CD14-positive monocyte (primary cell): ENCODE data around the gene SYNGAP1. TPM values are rescaled to one million over a fixed set of nuclear protein-coding genes. Genes with fewer than 3 reads are reported as not detected.

Experiments
- DNase-seq, 3 donors: peaks; one replicate each; pipeline ENCODE4 v3.0.0-alpha.2; 2011 to 2022
- H2AFZ ChIP-seq: 2 replicates; pipeline ENCODE4 v1.6.0; 2012; ENCODE audit warnings: mild to moderate bottlenecking, low read depth, low read length, inconsistent platforms; ENCODE audit not compliant: insufficient read depth, poor library complexity, severe bottlenecking
- H3K27ac ChIP-seq, 2 donors: 1 replicate in 1 of 2; 2 replicates in 1 of 2; pipeline ENCODE4 v1.5.1; 2012 to 2013; ENCODE audit warnings: low read length in 2 of 2, control low read depth in 1 of 2, inconsistent platforms in 1 of 2, low read depth in 1 of 2, mild to moderate bottlenecking in 1 of 2
- H3K27me3 ChIP-seq, 2 donors: one replicate each; pipeline versions ENCODE4 v1.6.0 to v1.6.1; 2011 to 2013; ENCODE audit warnings: low read length in 2 of 2; ENCODE audit not compliant: control insufficient read depth in 2 of 2, insufficient read depth in 2 of 2
- H3K36me3 ChIP-seq, 2 donors: replicated peaks in 1 of 2; 1 replicate in 1 of 2; 2 replicates in 1 of 2; pipeline versions ENCODE4 v1.5.1 to v1.6.1; 2012 to 2013; ENCODE audit warnings: low read length in 2 of 2, control low read depth in 1 of 2, inconsistent platforms in 1 of 2, mild to moderate bottlenecking in 1 of 2; ENCODE audit not compliant: insufficient read depth in 2 of 2, control insufficient read depth in 1 of 2
- H3K4me1 ChIP-seq, 2 donors: 1 replicate in 1 of 2; 2 replicates in 1 of 2; pipeline versions ENCODE4 v1.5.1 to v1.6.1; 2012 to 2013; ENCODE audit warnings: low read length in 2 of 2, control low read depth in 1 of 2, inconsistent platforms in 1 of 2, mild to moderate bottlenecking in 1 of 2, moderate library complexity in 1 of 2; ENCODE audit not compliant: insufficient read depth in 2 of 2, control insufficient read depth in 1 of 2
- H3K4me2 ChIP-seq: replicated peaks from 2 replicates; pipeline ENCODE3; 2012; ENCODE audit warnings: low read length, moderate library complexity, mild to moderate bottlenecking; ENCODE audit not compliant: poor library complexity, severe bottlenecking; ENCODE audit errors: extremely low read depth
- H3K4me3 ChIP-seq, 3 experiments: fragments of 200-600 bp in 1 of 3; sonication (generic) in 1 of 3; replicated peaks in 1 of 3; 1 replicate in 2 of 3; 2 replicates in 1 of 3; pipeline ENCODE4 v1.5.1; 2011 to 2013; ENCODE audit warnings: low read length in 3 of 3, mild to moderate bottlenecking in 3 of 3, control low read depth in 2 of 3, low read depth in 2 of 3, inconsistent platforms in 1 of 3, moderate library complexity in 1 of 3
- H3K79me2 ChIP-seq: 2 replicates; pipeline ENCODE4 v1.6.0; 2012; ENCODE audit warnings: mild to moderate bottlenecking, control low read depth, inconsistent platforms, low read length, moderate library complexity; ENCODE audit not compliant: insufficient read depth
- H3K9ac ChIP-seq: 2 replicates; pipeline ENCODE4 v1.6.0; 2017; ENCODE audit warnings: low read length, mild to moderate bottlenecking; ENCODE audit not compliant: insufficient read depth, poor library complexity, severe bottlenecking
- H3K9me3 ChIP-seq, 2 donors: replicated peaks in 1 of 2; 1 replicate in 1 of 2; 2 replicates in 1 of 2; pipeline versions ENCODE4 v1.5.1 to v1.6.1; 2012 to 2013; ENCODE audit warnings: low read length in 2 of 2, control low read depth in 1 of 2; ENCODE audit not compliant: control insufficient read depth in 1 of 2, insufficient read depth in 1 of 2
- H4K20me1 ChIP-seq: 2 replicates; pipeline ENCODE4 v1.6.0; 2012; ENCODE audit warnings: mild to moderate bottlenecking, low read length, control low read depth, moderate library complexity; ENCODE audit not compliant: insufficient read depth
- H3K27ac Mint-ChIP-seq, 7 donors: one replicate each; pipeline ENCODE4 v1.8.0; 2020; ENCODE audit warnings: mild to moderate bottlenecking in 7 of 7, mixed read lengths in 7 of 7, moderate library complexity in 6 of 7, inconsistent platforms in 2 of 7
- H3K27me3 Mint-ChIP-seq, 3 donors: one replicate each; pipeline ENCODE4 v1.8.0; 2021 to 2022; ENCODE audit warnings: low read depth in 3 of 3, mild to moderate bottlenecking in 3 of 3, mixed read lengths in 3 of 3, moderate library complexity in 3 of 3, inconsistent platforms in 1 of 3
- H3K36me3 Mint-ChIP-seq, 2 donors: one replicate each; pipeline ENCODE4 v1.8.0; 2020; ENCODE audit warnings: mixed read lengths in 2 of 2, inconsistent platforms in 1 of 2, mild to moderate bottlenecking in 1 of 2
- H3K4me1 Mint-ChIP-seq: one replicate; pipeline ENCODE4 v1.8.0; 2020; ENCODE audit warnings: mild to moderate bottlenecking, mixed read lengths
- H3K4me3 Mint-ChIP-seq, 2 donors: one replicate each; pipeline ENCODE4 v1.8.0; 2020; ENCODE audit warnings: mild to moderate bottlenecking in 2 of 2, mixed read lengths in 2 of 2, moderate library complexity in 1 of 2
- H3K9me3 Mint-ChIP-seq, 7 donors: one replicate each; pipeline ENCODE4 v1.8.0; 2020 to 2022; ENCODE audit warnings: mixed read lengths in 7 of 7, mild to moderate bottlenecking in 6 of 7, moderate library complexity in 6 of 7, inconsistent platforms in 2 of 7
- CTCF ChIP-seq: fragments of 200-600 bp; IDR thresholded peaks from one replicate; pipeline ENCODE4 v1.8.0; 2022; ENCODE audit warnings: antibody characterized with exemption, mild to moderate bottlenecking
- whole genome bisulfite sequencing: methylation state at CpG from one replicate; pipeline ENCODE4 v1.1.5; 2013; ENCODE audit warnings: missing lambda C conversion rate; ENCODE audit not compliant: insufficient coverage; 5-methylcytosine and 5-hydroxymethylcytosine counted together
- intact Hi-C, 2 donors: fragments of 100-400 bp; cut with micrococcal nuclease; formaldehyde crosslinking; loops; one replicate each; pipeline versions ENCODE4 v1.15.0 to v1.15.1; 2023
- polyA plus RNA-seq, 3 donors: library from polyadenylated mRNA; depleted of rRNA in 1 of 3; unstranded in 2 of 3; stranded (reverse) in 1 of 3; fragments of 300-500 nt in 2 of 3; fragments of >200 nt in 1 of 3; fragmentation: Illumina TruSeq in 2 of 3; gene quantifications; 1 replicate in 2 of 3; 2 replicates in 1 of 3; pipeline ENCODE4 v1.2.3, GENCODE V29; 2012 to 2021

Gene SYNGAP1
- polyA plus RNA-seq, 3 donors, result 4.0 TPM; not detected in 2

- peaks cover 0 to 2% (median under 1%) of the 10 kb centered on the region in 3 donors for H3K27me3 Mint-ChIP-seq
- no peak overlapping the region for H3K4me2 ChIP-seq
- H3K9me3 Mint-ChIP-seq, result no peaks in the 10 kb centered on the region
- no peaks in the 10 kb centered on the region for H3K4me1 ChIP-seq
- no peak for DNase-seq
- no peaks in the 10 kb centered on the region for H3K79me2 ChIP-seq
- intact Hi-C loops, result no loop called here
- H3K27ac Mint-ChIP-seq, result no peak overlapping the region
- no peak overlapping the region for H3K4me3 ChIP-seq
- no peaks in the 10 kb centered on the region for H3K27me3 ChIP-seq
- H3K27ac ChIP-seq, result no peak overlapping the region
- H3K4me1 Mint-ChIP-seq, result no peaks in the 10 kb centered on the region
- H4K20me1 ChIP-seq, result no peaks in the 10 kb centered on the region
- no peak for TF ChIP-seq CTCF
- no peaks in the 10 kb centered on the region for H3K9me3 ChIP-seq
- H3K4me3 Mint-ChIP-seq, result no peak overlapping the region
- no peak overlapping the region for H2AFZ ChIP-seq
- no CpG with 5 or more reads among the region's 4 CpGs for WGBS
- no peaks in the 10 kb centered on the region for H3K36me3 Mint-ChIP-seq
- no peaks in the 10 kb centered on the region for H3K36me3 ChIP-seq
- no peak overlapping the region for H3K9ac ChIP-seq
Observed at GRCh38 chr6:33384581-33385020, 35.3 kb upstream of the SYNGAP1 start.

GRCh38 chr6:33390173-33390572, 29.7 kb upstream of the SYNGAP1 start:
- Mint-ChIP-seq H3K36me3 (peaks cover 2% of the 10 kb centered on the region in 2 donors), H3K9me3 (no peaks in the 10 kb centered on the region), H3K27me3 (peaks cover 0 to under 1% (median under 1%) of the 10 kb centered on the region in 3 donors), H3K4me1 (peaks cover 36% of the 10 kb centered on the region), H3K27ac (peak overlapping the region in 5 of 7 donors; percentile 20 to 95 (median 94)), H3K4me3 (no peak overlapping the region)
- TF ChIP-seq CTCF, result no peak
- whole genome bisulfite sequencing, result no CpG with 5 or more reads among the region's 2 CpGs
- Histone ChIP-seq H3K4me1 (peaks cover 26 to 31% of the 10 kb centered on the region in 2 donors), H3K9ac (no peak overlapping the region), H3K4me3 (no peak overlapping the region), H3K36me3 (peaks cover 0 to 8% of the 10 kb centered on the region in 2 donors), H3K79me2 (peaks cover 35% of the 10 kb centered on the region), H3K27ac (no peak overlapping the region), H4K20me1 (no peaks in the 10 kb centered on the region), H3K4me2 (no peak overlapping the region), H2AFZ (peak overlapping the region; percentile 81), H3K27me3 (no peaks in the 10 kb centered on the region), H3K9me3 (no peaks in the 10 kb centered on the region)
- DNase-seq, result no peak
- intact Hi-C loops, result loop anchor here in 1 of 2 donors (10.0 kb wide), 1 partner anchor 95 kb away; the partner anchor contains the start of gene RGL2
